GM19372 (cell line): ENCODE data around the gene GRIN1.

Source experiments
- ATAC-seq: cut with Tn5 transposase; IDR thresholded peaks from one replicate; pipeline ENCODE4 v1.9.1; 2021; ENCODE audit warnings: mild to moderate bottlenecking, low read depth, moderate library complexity; ENCODE audit not compliant: unreplicated experiment

The GRIN1 gene

GRCh38 chr9:137138722-137139467 lies at the start of gene GRIN1:
Gene GRIN1, plus strand, starts transcription at chr9:137139154. Its CDS starts 333 bp downstream, at chr9:137139487.
- no peak for ATAC-seq

- no peak for ATAC-seq
These were observed 49.6 kb upstream of the GRIN1 start for GRCh38 chr9:137089232-137089947.

- ATAC-seq = peak; percentile 76
These were observed 43.1 kb upstream of the GRIN1 start for GRCh38 chr9:137095664-137096517.

- ATAC-seq = no peak
These were observed 42.0 kb upstream of the GRIN1 start for GRCh38 chr9:137096785-137097546.

GRCh38 chr9:137097761-137098462 lies 41.0 kb upstream of the GRIN1 start:
- no peak for ATAC-seq

- no peak for ATAC-seq
These were observed 39.7 kb upstream of the GRIN1 start for GRCh38 chr9:137099231-137099630.

GRCh38 chr9:137103206-137103999 lies 35.6 kb upstream of the GRIN1 start:
- ATAC-seq = no peak

GRCh38 chr9:137105814-137106661 lies 32.9 kb upstream of the GRIN1 start:
- ATAC-seq = no peak

GRCh38 chr9:137106662-137107250 lies 32.2 kb upstream of the GRIN1 start:
- no peak for ATAC-seq

GRCh38 chr9:137107312-137107921 lies 31.5 kb upstream of the GRIN1 start:
- no peak for ATAC-seq

GRCh38 chr9:137107982-137108381 lies 31.0 kb upstream of the GRIN1 start:
- no peak for ATAC-seq

- no peak for ATAC-seq
These were observed 30.2 kb upstream of the GRIN1 start for GRCh38 chr9:137108608-137109249.

GRCh38 chr9:137109250-137110146 lies 29.5 kb upstream of the GRIN1 start:
- no peak for ATAC-seq

- no peak for ATAC-seq
These were observed 28.6 kb upstream of the GRIN1 start for GRCh38 chr9:137110147-137110910.
